ENCODE data around the gene RPP30. TPM values are rescaled to one million over a fixed set of nuclear protein-coding genes. Genes with fewer than 3 reads are reported as not detected.
A peak's percentile ranks its signal among the peaks of the same experiment; 100 is the strongest.
"Not testable (repeated sequence)": the region's sequence is repeated elsewhere in the genome, so short reads cannot be mapped to it uniquely, and the experiment has no call there.

The RPP30 gene
- total and polyA plus RNA-seq, 5 experiments from 2014 or later = 35.4 to 48.2 (median 36.7) TPM

GRCh38 chr10:90880059-90880719, 8.4 kb downstream of the RPP30 start:
- H3K36me3 Mint-ChIP-seq = peaks cover 5 to 90% (median 14%) of the 10 kb centered on the region in 3 donors
- peak in 3 of 10 donors; percentile 41 to 52 (median 52) for DNase-seq

GRCh38 chr10:90884431-90884830, 12.7 kb downstream of the RPP30 start:
- ATAC-seq (no peak), DNase-seq (no peak)
- no peaks in the 10 kb centered on the region for H3K27me3 Mint-ChIP-seq
- no peaks in the 10 kb centered on the region for H3K9me3 Mint-ChIP-seq
- peaks cover 0 to 7% (median 1%) of the 10 kb centered on the region in 4 donors for H3K4me1 Mint-ChIP-seq
- POLR2A ChIA-PET = no interaction called here
- peaks cover 11 to 92% (median 28%) of the 10 kb centered on the region in 3 donors for H3K36me3 Mint-ChIP-seq
- H3K4me3 Mint-ChIP-seq = no peak overlapping the region
- no peak overlapping the region for H3K27ac Mint-ChIP-seq

More at GRCh38 chr10:90880059-90880719, 8.4 kb downstream of the RPP30 start:
- H3K4me3 Mint-ChIP-seq, H3K9me3 Mint-ChIP-seq, H3K27me3 Mint-ChIP-seq, H3K4me1 Mint-ChIP-seq, H3K27ac Mint-ChIP-seq, POLR2A ChIA-PET: not testable (repeated sequence)
- peak in 1 of 2 donors; percentile 50 for ATAC-seq

GRCh38 chr10:90885176-90885575, 13.4 kb downstream of the RPP30 start:
- no peaks in the 10 kb centered on the region for H3K27me3 Mint-ChIP-seq
- no peak overlapping the region for H3K4me3 Mint-ChIP-seq
- no peak for ATAC-seq
- H3K36me3 Mint-ChIP-seq = peaks cover 11 to 92% (median 28%) of the 10 kb centered on the region in 3 donors
- POLR2A ChIA-PET = no interaction called here
- DNase-seq = no peak
- H3K9me3 Mint-ChIP-seq = no peaks in the 10 kb centered on the region
- peaks cover 0 to 7% (median 2%) of the 10 kb centered on the region in 4 donors for H3K4me1 Mint-ChIP-seq
- H3K27ac Mint-ChIP-seq = no peak overlapping the region

GRCh38 chr10:90887555-90887954, 15.8 kb downstream of the RPP30 start:
- no peak overlapping the region for H3K27ac Mint-ChIP-seq
- H3K36me3 Mint-ChIP-seq = peaks cover 16 to 94% (median 32%) of the 10 kb centered on the region in 3 donors
- H3K9me3 Mint-ChIP-seq = no peaks in the 10 kb centered on the region
- H3K4me3 Mint-ChIP-seq = no peak overlapping the region
- DNase-seq (no peak), ATAC-seq (no peak)
- H3K27me3 Mint-ChIP-seq = no peaks in the 10 kb centered on the region
- POLR2A ChIA-PET = no interaction called here
- H3K4me1 Mint-ChIP-seq = peaks cover 0 to 14% (median 9%) of the 10 kb centered on the region in 4 donors

- H3K4me3 Mint-ChIP-seq = no peak overlapping the region
- POLR2A ChIA-PET = no interaction called here
- H3K27ac Mint-ChIP-seq = peak overlapping the region in 1 of 10 donors; percentile 12
- peaks cover 0 to 14% (median 9%) of the 10 kb centered on the region in 4 donors for H3K4me1 Mint-ChIP-seq
- H3K27me3 Mint-ChIP-seq = no peaks in the 10 kb centered on the region
- H3K9me3 Mint-ChIP-seq = no peaks in the 10 kb centered on the region
- DNase-seq = no peak
- H3K36me3 Mint-ChIP-seq = peaks cover 16 to 97% (median 28%) of the 10 kb centered on the region in 3 donors
- ATAC-seq = no peak
Measured at GRCh38 chr10:90888387-90888786, 16.6 kb downstream of the RPP30 start.

GRCh38 chr10:90889636-90890035, 17.9 kb downstream of the RPP30 start:
- H3K9me3 Mint-ChIP-seq = no peaks in the 10 kb centered on the region
- H3K27me3 Mint-ChIP-seq = no peaks in the 10 kb centered on the region
- no peak overlapping the region for H3K4me3 Mint-ChIP-seq
- POLR2A ChIA-PET = no interaction called here
- H3K36me3 Mint-ChIP-seq = peaks cover 16 to 99% (median 32%) of the 10 kb centered on the region in 3 donors
- no peak overlapping the region for H3K27ac Mint-ChIP-seq
- no peak for DNase-seq
- ATAC-seq = no peak
- H3K4me1 Mint-ChIP-seq = peaks cover 0 to 17% (median 14%) of the 10 kb centered on the region in 4 donors

- Mint-ChIP-seq H3K9me3 (no peaks in the 10 kb centered on the region), H3K4me3 (no peak overlapping the region), H3K27me3 (no peaks in the 10 kb centered on the region), H3K36me3 (peaks cover 16 to 97% (median 32%) of the 10 kb centered on the region in 3 donors), H3K4me1 (peaks cover 0 to 17% (median 15%) of the 10 kb centered on the region in 4 donors), H3K27ac (no peak overlapping the region)
- ATAC-seq = no peak
- DNase-seq = no peak
- POLR2A ChIA-PET = no interaction called here
Measured at GRCh38 chr10:90890347-90890746, 18.6 kb downstream of the RPP30 start.

GRCh38 chr10:90893190-90893589, 21.4 kb downstream of the RPP30 start:
- peaks cover 4 to 87% (median 22%) of the 10 kb centered on the region in 3 donors for H3K36me3 Mint-ChIP-seq
- ATAC-seq = no peak
- DNase-seq = no peak
- no peak overlapping the region for H3K4me3 Mint-ChIP-seq
- no peaks in the 10 kb centered on the region for H3K27me3 Mint-ChIP-seq
- H3K27ac Mint-ChIP-seq = peak overlapping the region in 4 of 10 donors; percentile 3 to 85 (median 36)
- peaks cover 13 to 27% (median 21%) of the 10 kb centered on the region in 4 donors for H3K4me1 Mint-ChIP-seq
- no peaks in the 10 kb centered on the region for H3K9me3 Mint-ChIP-seq
- POLR2A ChIA-PET = no interaction called here

GRCh38 chr10:90896916-90897315, 25.1 kb downstream of the RPP30 start:
- H3K27me3 Mint-ChIP-seq, POLR2A ChIA-PET, ATAC-seq, DNase-seq, H3K9me3 Mint-ChIP-seq: not testable (repeated sequence)
- peak overlapping the region in 4 of 10 donors; percentile 9 to 37 (median 29) for H3K4me3 Mint-ChIP-seq
- H3K27ac Mint-ChIP-seq = peak overlapping the region in 7 of 10 donors; percentile 6 to 53 (median 29)
- peaks cover 13 to 19% (median 15%) of the 10 kb centered on the region in 4 donors for H3K4me1 Mint-ChIP-seq
- peaks cover 0 to 74% (median 17%) of the 10 kb centered on the region in 3 donors for H3K36me3 Mint-ChIP-seq

- Mint-ChIP-seq H3K27ac (no peak overlapping the region), H3K9me3 (peaks cover 0 to 5% (median 0%) of the 10 kb centered on the region in 9 donors), H3K36me3 (peaks cover 6 to 52% (median 36%) of the 10 kb centered on the region in 3 donors), H3K27me3 (no peaks in the 10 kb centered on the region), H3K4me3 (no peak overlapping the region), H3K4me1 (no peaks in the 10 kb centered on the region)
- DNase-seq = no peak
- no peak for ATAC-seq
- POLR2A ChIA-PET = no interaction called here
Measured at GRCh38 chr10:90905925-90906324, 34.2 kb downstream of the RPP30 start.

- Mint-ChIP-seq H3K4me3 (no peak overlapping the region), H3K27ac (no peak overlapping the region)
- POLR2A ChIA-PET = no interaction called here
Measured at GRCh38 chr10:90906596-90906995, 34.8 kb downstream of the RPP30 start.

GRCh38 chr10:90911133-90912051, 39.6 kb downstream of the RPP30 start:
- ATAC-seq (peak; percentile 71 to 77), DNase-seq (peak; percentile 4 to 63 (median 45))
- H3K9me3 Mint-ChIP-seq = peaks cover 0 to 5% (median 0%) of the 10 kb centered on the region in 9 donors
- POLR2A ChIA-PET = no interaction called here
- peaks cover 0 to 5% (median 2%) of the 10 kb centered on the region in 4 donors for H3K4me1 Mint-ChIP-seq
- H3K36me3 Mint-ChIP-seq = peaks cover 3 to 20% (median 6%) of the 10 kb centered on the region in 3 donors
- H3K4me3 Mint-ChIP-seq = no peak overlapping the region
- H3K27me3 Mint-ChIP-seq = peaks cover 0 to 4% (median 0%) of the 10 kb centered on the region in 5 donors
- peak overlapping the region in 1 of 10 donors; percentile 53 for H3K27ac Mint-ChIP-seq

More at GRCh38 chr10:90906596-90906995, 34.8 kb downstream of the RPP30 start:
- peaks cover 0 to under 1% (median 0%) of the 10 kb centered on the region in 4 donors for H3K4me1 Mint-ChIP-seq
- no peaks in the 10 kb centered on the region for H3K27me3 Mint-ChIP-seq
- peaks cover 6 to 45% (median 30%) of the 10 kb centered on the region in 3 donors for H3K36me3 Mint-ChIP-seq
- H3K9me3 Mint-ChIP-seq = peaks cover 0 to 5% (median 0%) of the 10 kb centered on the region in 9 donors
- DNase-seq = no peak
- ATAC-seq = no peak
